HL-60 (cell line): ENCODE data around the gene TCEANC2.

Source experiments
- GABPA ChIP-seq: IDR thresholded peaks from 2 replicates; pipeline ENCODE4 v1.6.1; 2012; ENCODE audit warnings: low read depth
- POLR2AphosphoS5 ChIP-seq: IDR thresholded peaks from 2 replicates; pipeline ENCODE4 v1.6.1; 2012; ENCODE audit warnings: low read depth
- TF ChIP-seq, protein P1 (sequence below): IDR thresholded peaks from one replicate; pipeline ENCODE4 v1.5.1; 2011; ENCODE audit warnings: low read length, control low read depth, inconsistent platforms; ENCODE audit not compliant: insufficient read depth
- TF ChIP-seq, protein P2 (sequence below): IDR thresholded peaks from 2 replicates; pipeline ENCODE4 v1.6.1; 2012; ENCODE audit warnings: low read depth; ENCODE audit not compliant: insufficient replicate concordance

DNA sequence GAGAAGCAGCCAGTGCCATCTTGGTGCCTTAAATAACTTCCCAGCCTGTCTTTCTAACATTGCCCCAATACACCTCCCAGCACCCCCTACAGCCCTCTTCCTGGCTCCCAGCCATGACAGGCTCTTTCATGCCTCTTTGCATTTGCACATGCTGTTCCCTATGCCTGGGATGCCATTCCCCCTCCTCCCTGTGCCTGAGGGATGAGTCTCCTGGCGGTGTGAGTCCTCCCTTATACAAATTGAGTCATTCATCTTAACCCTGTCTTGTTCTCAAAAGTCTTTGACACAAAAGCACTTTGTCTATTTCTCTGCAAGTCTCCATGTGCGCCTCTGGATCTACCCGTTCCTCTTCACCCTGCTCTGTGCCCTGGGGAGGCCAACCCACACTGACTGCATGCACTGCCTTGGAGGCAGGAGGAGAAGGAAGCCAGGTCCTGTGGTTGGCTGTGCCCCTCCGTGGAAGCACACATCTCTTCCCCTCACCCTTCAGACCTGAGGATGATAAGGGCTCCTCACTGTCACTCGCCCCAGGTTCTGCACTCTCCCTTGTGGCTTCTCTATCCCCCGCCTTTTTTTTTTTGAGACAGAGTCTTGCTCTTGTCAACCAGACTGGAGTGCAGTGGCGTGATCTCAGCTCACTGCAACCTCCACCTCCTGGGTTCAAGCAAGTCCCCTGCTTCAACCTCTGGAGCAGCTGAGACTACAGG lies 74.3 kb downstream of the TCEANC2 start:
- no peak for TF ChIP-seq POLR2AphosphoS5
- TF ChIP-seq, protein P1, sequence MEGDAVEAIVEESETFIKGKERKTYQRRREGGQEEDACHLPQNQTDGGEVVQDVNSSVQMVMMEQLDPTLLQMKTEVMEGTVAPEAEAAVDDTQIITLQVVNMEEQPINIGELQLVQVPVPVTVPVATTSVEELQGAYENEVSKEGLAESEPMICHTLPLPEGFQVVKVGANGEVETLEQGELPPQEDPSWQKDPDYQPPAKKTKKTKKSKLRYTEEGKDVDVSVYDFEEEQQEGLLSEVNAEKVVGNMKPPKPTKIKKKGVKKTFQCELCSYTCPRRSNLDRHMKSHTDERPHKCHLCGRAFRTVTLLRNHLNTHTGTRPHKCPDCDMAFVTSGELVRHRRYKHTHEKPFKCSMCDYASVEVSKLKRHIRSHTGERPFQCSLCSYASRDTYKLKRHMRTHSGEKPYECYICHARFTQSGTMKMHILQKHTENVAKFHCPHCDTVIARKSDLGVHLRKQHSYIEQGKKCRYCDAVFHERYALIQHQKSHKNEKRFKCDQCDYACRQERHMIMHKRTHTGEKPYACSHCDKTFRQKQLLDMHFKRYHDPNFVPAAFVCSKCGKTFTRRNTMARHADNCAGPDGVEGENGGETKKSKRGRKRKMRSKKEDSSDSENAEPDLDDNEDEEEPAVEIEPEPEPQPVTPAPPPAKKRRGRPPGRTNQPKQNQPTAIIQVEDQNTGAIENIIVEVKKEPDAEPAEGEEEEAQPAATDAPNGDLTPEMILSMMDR: no peak
- TF ChIP-seq, protein P2, sequence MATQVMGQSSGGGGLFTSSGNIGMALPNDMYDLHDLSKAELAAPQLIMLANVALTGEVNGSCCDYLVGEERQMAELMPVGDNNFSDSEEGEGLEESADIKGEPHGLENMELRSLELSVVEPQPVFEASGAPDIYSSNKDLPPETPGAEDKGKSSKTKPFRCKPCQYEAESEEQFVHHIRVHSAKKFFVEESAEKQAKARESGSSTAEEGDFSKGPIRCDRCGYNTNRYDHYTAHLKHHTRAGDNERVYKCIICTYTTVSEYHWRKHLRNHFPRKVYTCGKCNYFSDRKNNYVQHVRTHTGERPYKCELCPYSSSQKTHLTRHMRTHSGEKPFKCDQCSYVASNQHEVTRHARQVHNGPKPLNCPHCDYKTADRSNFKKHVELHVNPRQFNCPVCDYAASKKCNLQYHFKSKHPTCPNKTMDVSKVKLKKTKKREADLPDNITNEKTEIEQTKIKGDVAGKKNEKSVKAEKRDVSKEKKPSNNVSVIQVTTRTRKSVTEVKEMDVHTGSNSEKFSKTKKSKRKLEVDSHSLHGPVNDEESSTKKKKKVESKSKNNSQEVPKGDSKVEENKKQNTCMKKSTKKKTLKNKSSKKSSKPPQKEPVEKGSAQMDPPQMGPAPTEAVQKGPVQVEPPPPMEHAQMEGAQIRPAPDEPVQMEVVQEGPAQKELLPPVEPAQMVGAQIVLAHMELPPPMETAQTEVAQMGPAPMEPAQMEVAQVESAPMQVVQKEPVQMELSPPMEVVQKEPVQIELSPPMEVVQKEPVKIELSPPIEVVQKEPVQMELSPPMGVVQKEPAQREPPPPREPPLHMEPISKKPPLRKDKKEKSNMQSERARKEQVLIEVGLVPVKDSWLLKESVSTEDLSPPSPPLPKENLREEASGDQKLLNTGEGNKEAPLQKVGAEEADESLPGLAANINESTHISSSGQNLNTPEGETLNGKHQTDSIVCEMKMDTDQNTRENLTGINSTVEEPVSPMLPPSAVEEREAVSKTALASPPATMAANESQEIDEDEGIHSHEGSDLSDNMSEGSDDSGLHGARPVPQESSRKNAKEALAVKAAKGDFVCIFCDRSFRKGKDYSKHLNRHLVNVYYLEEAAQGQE: no peak
- no peak for TF ChIP-seq GABPA
